SK-N-SH (cell line): Measurements from ENCODE around the gene C19orf53. TPM values are rescaled to one million over a fixed set of nuclear protein-coding genes. Genes with fewer than 3 reads are reported as not detected.

Source experiments
- CTCF ChIA-PET: fragments of 300-600, 350-600 bp; formaldehyde crosslinking; extraction: SDS; loops from one replicate; lab custom pipeline; 2021; lab: Yijun Ruan, JAX
- POLR2A ChIA-PET: fragments of 350-600 bp; sonication (Branson Sonifier 250); formaldehyde crosslinking; extraction: SDS; loops from one replicate; lab custom pipeline; 2020; ENCODE audit warnings: antibody characterized with exemption, inconsistent platforms; lab: Yijun Ruan, JAX
- DNase-seq: peaks from one replicate; pipeline ENCODE4 v3.0.0; 2012
- H2AFZ ChIP-seq: fragments of 200-600 bp; sonication (generic); 2 replicates; pipeline ENCODE4 v1.8.1; 2016; ENCODE audit warnings: antibody characterized with exemption, mild to moderate bottlenecking, low read depth
- H3F3A ChIP-seq: fragments of 200-600 bp; sonication (generic); replicated peaks from 2 replicates; pipeline ENCODE3; 2016; ENCODE audit warnings: antibody characterized with exemption, mild to moderate bottlenecking; ENCODE audit not compliant: insufficient read depth
- H3K27ac ChIP-seq, 2 experiments: fragments of 200-500 bp in 1 of 2; fragments of 200-600 bp in 1 of 2; sonication (Bioruptor generic) in 1 of 2; sonication (generic), shearing (Covaris generic) in 1 of 2; 2 replicates each; pipeline versions ENCODE4 v1.5.1 to v1.6.1; 2014 to 2016; ENCODE audit warnings: low read depth in 2 of 2, inconsistent platforms in 1 of 2, low read length in 1 of 2, mild to moderate bottlenecking in 1 of 2, mixed read lengths in 1 of 2
- H3K27me3 ChIP-seq: fragments of 200-600 bp; sonication (generic), shearing (Covaris generic); 2 replicates; pipeline ENCODE4 v1.6.1; 2016; ENCODE audit warnings: mixed run types; ENCODE audit not compliant: insufficient read depth
- H3K36me3 ChIP-seq, 2 experiments: fragments of 200-500 bp in 1 of 2; fragments of 200-600 bp in 1 of 2; sonication (Bioruptor generic) in 1 of 2; sonication (generic) in 1 of 2; replicated peaks in 1 of 2; 2 replicates each; pipeline versions ENCODE3 to v1.5.1; 2014 to 2016; ENCODE audit warnings: low read length in 1 of 2, mild to moderate bottlenecking in 1 of 2; ENCODE audit not compliant: insufficient read depth in 2 of 2, control insufficient read depth in 1 of 2
- H3K4me1 ChIP-seq, 2 experiments: fragments of 200-500 bp in 1 of 2; fragments of 200-600 bp in 1 of 2; sonication (Bioruptor generic) in 1 of 2; sonication (generic), shearing (Covaris generic) in 1 of 2; 2 replicates each; pipeline versions ENCODE4 v1.5.1 to v1.6.1; 2014 to 2016; ENCODE audit warnings: low read depth in 1 of 2, low read length in 1 of 2, mixed run types in 1 of 2; ENCODE audit not compliant: insufficient read depth in 2 of 2, control insufficient read depth in 1 of 2
- H3K4me2 ChIP-seq: fragments of 200-600 bp; sonication (generic), shearing (Covaris generic); 2 replicates; pipeline ENCODE4 v1.6.1; 2017; ENCODE audit warnings: mixed run types
- H3K4me3 ChIP-seq, 2 experiments: fragments of 200-500 bp in 1 of 2; fragments of 200-600 bp in 1 of 2; sonication (Bioruptor generic) in 1 of 2; sonication (generic), shearing (Covaris generic) in 1 of 2; 2 replicates each; pipeline versions ENCODE4 v1.5.1 to v1.8.1; 2014 to 2016; ENCODE audit warnings: low read depth in 2 of 2, inconsistent platforms in 1 of 2, low read length in 1 of 2, mild to moderate bottlenecking in 1 of 2, mixed read lengths in 1 of 2, moderate library complexity in 1 of 2
- H3K79me2 ChIP-seq: fragments of 200-600 bp; sonication (generic); 2 replicates; pipeline ENCODE4 v1.8.1; 2017; ENCODE audit warnings: mild to moderate bottlenecking; ENCODE audit not compliant: insufficient read depth
- H3K9ac ChIP-seq: fragments of 200-600 bp; sonication (generic); 2 replicates; pipeline ENCODE4 v1.6.1; 2017; ENCODE audit warnings: mixed run types
- H3K9me2 ChIP-seq: fragments of 200-600 bp; sonication (generic); 2 replicates; pipeline ENCODE4 v1.6.1; 2017; ENCODE audit warnings: mixed run types
- H3K9me3 ChIP-seq: fragments of 200-600 bp; sonication (generic); 2 replicates; pipeline ENCODE4 v1.6.1; 2017; ENCODE audit warnings: mixed run types, mild to moderate bottlenecking, moderate library complexity
- H4K20me1 ChIP-seq: fragments of 200-600 bp; sonication (generic); 2 replicates; pipeline ENCODE4 v1.6.1; 2017; ENCODE audit warnings: mild to moderate bottlenecking, mixed run types; ENCODE audit not compliant: insufficient read depth
- CHD2 ChIP-seq: fragments of 150-350 bp; IDR thresholded peaks from 2 replicates; pipeline ENCODE4 v1.6.1; 2018; ENCODE audit warnings: low read length; ENCODE audit not compliant: partially characterized antibody
- EP300 ChIP-seq, 2 experiments: IDR thresholded peaks; 2 replicates each; pipeline versions ENCODE4 v1.4.0 to v1.6.1; 2012; ENCODE audit warnings: borderline replicate concordance in 1 of 2, low read depth in 1 of 2, low read length in 1 of 2
- FOXM1 ChIP-seq: IDR thresholded peaks from 2 replicates; pipeline ENCODE4 v1.4.0; 2012; ENCODE audit warnings: low read depth, mild to moderate bottlenecking
- GABPA ChIP-seq: IDR thresholded peaks from 2 replicates; pipeline ENCODE4 v1.4.0; 2012; ENCODE audit warnings: low read depth, mild to moderate bottlenecking
- GATA2 ChIP-seq: sonication (generic); formaldehyde crosslinking; IDR thresholded peaks from 2 replicates; pipeline ENCODE4 v1.5.0; 2020; ENCODE audit warnings: mild to moderate bottlenecking, missing genetic modification reagents
- IRF3 ChIP-seq: fragments of 150-350 bp; IDR thresholded peaks from 2 replicates; pipeline ENCODE4 v1.6.1; 2016; ENCODE audit warnings: mild to moderate bottlenecking, low read depth, low read length
- MAX ChIP-seq: IDR thresholded peaks from 2 replicates; pipeline ENCODE4 v1.4.0; 2012; ENCODE audit warnings: low read depth
- MEF2A ChIP-seq: IDR thresholded peaks from 2 replicates; pipeline ENCODE4 v1.4.0; 2012; ENCODE audit warnings: low read depth, borderline replicate concordance
- MXI1 ChIP-seq: IDR thresholded peaks from 2 replicates; pipeline ENCODE4 v1.6.1; 2012; ENCODE audit warnings: mild to moderate bottlenecking, low read depth, low read length, improper control_type of control experiment
- NFIC ChIP-seq: IDR thresholded peaks from 2 replicates; pipeline ENCODE4 v1.4.0; 2012; ENCODE audit warnings: borderline replicate concordance
- NRF1 ChIP-seq: IDR thresholded peaks from 2 replicates; pipeline ENCODE4 v1.6.1; 2012; ENCODE audit warnings: low read depth, mild to moderate bottlenecking, low read length
- TAF1 ChIP-seq: IDR thresholded peaks from 2 replicates; pipeline ENCODE4 v1.6.1; 2012; ENCODE audit warnings: low read depth, mild to moderate bottlenecking, low read length, moderate library complexity, borderline replicate concordance
- USF1 ChIP-seq: IDR thresholded peaks from 2 replicates; pipeline ENCODE4 v1.4.0; 2012; ENCODE audit warnings: low read depth, borderline replicate concordance
- YY1 ChIP-seq: IDR thresholded peaks from 2 replicates; pipeline ENCODE4 v1.4.0; 2012; ENCODE audit warnings: low read depth, mild to moderate bottlenecking
- ZBTB33 ChIP-seq: IDR thresholded peaks from 2 replicates; pipeline ENCODE4 v1.4.0; 2012; ENCODE audit warnings: low read depth, borderline replicate concordance
- WGBS: methylation state at CpG from one replicate; pipeline ENCODE4 v1.1.6; 2017; ENCODE audit warnings: low lambda C conversion rate; 5-methylcytosine and 5-hydroxymethylcytosine counted together
- polyA plus RNA-seq, 3 experiments: library from polyadenylated mRNA; depleted of rRNA; stranded (reverse); fragments of >200 nt; gene quantifications; 2 replicates each; pipeline ENCODE4 v1.2.3, GENCODE V29; 2012

The C19orf53 gene
- polyA plus RNA-seq, 1 of the 3 experiments (the other 2 are of a cell fraction): 554 TPM

GRCh38 chr19:13796301-13797057 lies 22.2 kb downstream of the C19orf53 start (continued):
- TF ChIP-seq YY1 (no peak), TAF1 (no peak), FOXM1 (no peak), MXI1 (no peak), GATA2 (CRISPR knock-in tag) (no peak), EP300 (IDR thresholded peaks at IDR 0.05; ENCODE audit: borderline replicate concordance in 1 of 2, low read depth in 1 of 2, low read length in 1 of 2) (peak in 1 of 2 experiments; percentile 54; a peak in 1 of 4 replicates), CHD2 (no peak), NFIC (peak; percentile 86), GABPA (peak; percentile 52), USF1 (no peak), MEF2A (no peak), MAX (peak; percentile 69)

GRCh38 chr19:13797058-13797440 lies 22.8 kb downstream of the C19orf53 start:
- H3K79me2 ChIP-seq: peaks cover 45% of the 10 kb centered on the region
- H3K36me3 ChIP-seq: peaks cover 3 to 8% of the 10 kb centered on the region in 2 experiments
- H3K9me2 ChIP-seq: no peaks in the 10 kb centered on the region
- peak overlapping the region; percentile 89 for H3K4me2 ChIP-seq
- H3K9ac ChIP-seq: peak overlapping the region; percentile 79
- ChIA-PET POLR2A (no interaction called here), CTCF (interaction anchor here (0.9 to 2.6 kb wide), 6 partner anchors 12 to 277 kb away, joined by 3 to 13 read pairs (median 5); no protein-coding TSS in a partner anchor)
- H2AFZ ChIP-seq: no peak overlapping the region
- peak overlapping the region; percentile 78 to 92 for H3K27ac ChIP-seq
- TF ChIP-seq GATA2 (CRISPR knock-in tag) (no peak), TAF1 (no peak), IRF3 (no peak), ZBTB33 (no peak), MEF2A (no peak), NRF1 (no peak)
- no peaks in the 10 kb centered on the region for H3K27me3 ChIP-seq
- 15% methylated on average over 3 of the region's 4 CpGs for WGBS
- H3K4me3 ChIP-seq: peak overlapping the region; percentile 75
- H3K4me1 ChIP-seq: peaks cover 15 to 18% of the 10 kb centered on the region in 2 experiments; a peak in 3 of 4 replicates
- no peak for DNase-seq
- H3F3A ChIP-seq: peaks cover 24% of the 10 kb centered on the region
- H3K9me3 ChIP-seq: no peaks in the 10 kb centered on the region
- peaks cover 3% of the 10 kb centered on the region; the same call in 1 of the 2 replicates for H4K20me1 ChIP-seq
